Stimulated activated CD4-positive, alpha-beta T cell treated with anti-CD3 and anti-CD28 coated beads, Interleukin-15, amount 100 ng/mL, for 1 hour (primary cell): ENCODE data around the gene CORO6.

ENCODE experiments used
- DNase-seq, 2 donors: peaks; one replicate each; pipeline ENCODE4 v3.0.0-alpha.2; 2020; ENCODE audit warnings: low read depth in 1 of 2, low spot score in 1 of 2

CORO6 gene

GRCh38 chr17:29633886-29634285, 11.2 kb upstream of the CORO6 start:
- no peak for DNase-seq

GRCh38 chr17:29630630-29631193, 8.0 kb upstream of the CORO6 start:
- no peak for DNase-seq

GRCh38 chr17:29629839-29630238, 7.1 kb upstream of the CORO6 start:
- DNase-seq, result no peak

- DNase-seq, result no peak
Observed at GRCh38 chr17:29628644-29629043, 5.9 kb upstream of the CORO6 start.

GRCh38 chr17:29627951-29628350, 5.2 kb upstream of the CORO6 start:
- no peak for DNase-seq

GRCh38 chr17:29625037-29625750, 2.5 kb upstream of the CORO6 start:
- DNase-seq, result no peak

GRCh38 chr17:29624586-29624985, 1.9 kb upstream of the CORO6 start:
- DNase-seq, result no peak

GRCh38 chr17:29623283-29623647, 553 bp upstream of the CORO6 start:
- DNase-seq, result no peak

GRCh38 chr17:29621751-29622194, 939 bp downstream of the CORO6 start:
- no peak for DNase-seq

- no peak for DNase-seq
Observed at GRCh38 chr17:29620779-29621500, 1.8 kb downstream of the CORO6 start.

- DNase-seq, result no peak
Observed at GRCh38 chr17:29620271-29620670, 2.4 kb downstream of the CORO6 start.

- DNase-seq, result no peak
Observed at GRCh38 chr17:29619251-29619650, 3.5 kb downstream of the CORO6 start.

GRCh38 chr17:29618272-29619065, 4.2 kb downstream of the CORO6 start:
- no peak for DNase-seq

GRCh38 chr17:29617481-29618271, 5.0 kb downstream of the CORO6 start:
- DNase-seq, result peak; percentile 78 to 80

- DNase-seq, result peak; percentile 81 to 87
Observed at GRCh38 chr17:29617125-29617480, 5.6 kb downstream of the CORO6 start.

GRCh38 chr17:29616300-29617048, 6.2 kb downstream of the CORO6 start:
- no peak for DNase-seq

- peak; percentile 73 to 81 for DNase-seq
Observed at GRCh38 chr17:29615492-29616299, 7.0 kb downstream of the CORO6 start.

GRCh38 chr17:29615048-29615385, 7.7 kb downstream of the CORO6 start:
- DNase-seq, result no peak

GRCh38 chr17:29614349-29615047, 8.2 kb downstream of the CORO6 start:
- no peak for DNase-seq
